CD4-positive, alpha-beta T cell (primary cell): ENCODE data around the gene TAS2R16. TPM values are rescaled to one million over a fixed set of nuclear protein-coding genes. Genes with fewer than 3 reads are reported as not detected.

Experiments
- ATAC-seq: fragments of 200-7000 bp; cut with Tn5 transposase; one replicate; pipeline ENCODE4 v1.10.0; 2022; ENCODE audit warnings: mild to moderate bottlenecking; ENCODE audit not compliant: poor library complexity
- CTCF ChIA-PET: fragments of 350-600 bp; sonication (Branson Sonifier 250); formaldehyde crosslinking; loops from one replicate; lab custom pipeline; 2021; ENCODE audit warnings: antibody characterized with exemption, inconsistent platforms; lab: Charles Lee
- POLR2A ChIA-PET: fragments of 350-600 bp; sonication (Branson Sonifier 250); formaldehyde crosslinking; loops from one replicate; lab custom pipeline; 2021; ENCODE audit warnings: antibody characterized with exemption, inconsistent platforms; lab: Charles Lee
- DNase-seq, 14 experiments: peaks; one replicate each; pipeline ENCODE4 v3.0.0-alpha.2; 2013 to 2020; ENCODE audit warnings: mixed read lengths in 2 of 14
- H3K27ac ChIP-seq, 2 donors: one replicate each; pipeline versions ENCODE4 v1.5.1 to v1.7.0; 2013; ENCODE audit warnings: low read length in 2 of 2, low read depth in 1 of 2, mild to moderate bottlenecking in 1 of 2
- H3K27me3 ChIP-seq, 2 experiments: 1 replicate in 1 of 2; 2 replicates in 1 of 2; pipeline versions ENCODE4 v1.6.1 to v1.7.0; 2013; ENCODE audit warnings: low read length in 2 of 2, control low read depth in 1 of 2, mild to moderate bottlenecking in 1 of 2, moderate library complexity in 1 of 2; ENCODE audit not compliant: insufficient read depth in 2 of 2, control insufficient read depth in 1 of 2
- H3K36me3 ChIP-seq: one replicate; pipeline ENCODE4 v1.6.1; 2013; ENCODE audit warnings: low read length, control low read depth; ENCODE audit not compliant: insufficient read depth
- H3K4me1 ChIP-seq: one replicate; pipeline ENCODE4 v1.6.1; 2013; ENCODE audit warnings: low read length, control low read depth; ENCODE audit not compliant: insufficient read depth
- H3K4me3 ChIP-seq: one replicate; pipeline ENCODE4 v1.5.1; 2013; ENCODE audit warnings: mild to moderate bottlenecking, low read length, moderate library complexity
- H3K9me3 ChIP-seq, 2 experiments: 1 replicate in 1 of 2; 2 replicates in 1 of 2; pipeline versions ENCODE4 v1.6.1 to v1.7.0; 2013; ENCODE audit warnings: low read length in 2 of 2, mild to moderate bottlenecking in 2 of 2, control low read depth in 1 of 2, moderate library complexity in 1 of 2; ENCODE audit not compliant: control insufficient read depth in 1 of 2, insufficient read depth in 1 of 2
- H3K27ac Mint-ChIP-seq: one replicate; pipeline ENCODE4 v1.8.0; 2020; ENCODE audit warnings: mixed read lengths
- H3K27me3 Mint-ChIP-seq: one replicate; pipeline ENCODE4 v1.8.0; 2021; ENCODE audit warnings: mixed read lengths
- H3K36me3 Mint-ChIP-seq: one replicate; pipeline ENCODE4 v1.8.0; 2021; ENCODE audit warnings: low read depth, mixed read lengths
- H3K4me1 Mint-ChIP-seq: one replicate; pipeline ENCODE4 v1.8.0; 2021; ENCODE audit warnings: low read depth, mixed read lengths
- H3K4me3 Mint-ChIP-seq: one replicate; pipeline ENCODE4 v1.8.0; 2020; ENCODE audit warnings: mild to moderate bottlenecking, mixed read lengths
- H3K9me3 Mint-ChIP-seq: one replicate; pipeline ENCODE4 v1.8.0; 2020; ENCODE audit warnings: mixed read lengths
- intact Hi-C, 2 experiments: fragments of 100-400 bp; cut with DNase I in 1 of 2; cut with micrococcal nuclease in 1 of 2; formaldehyde crosslinking; loops; one replicate each; pipeline versions ENCODE4 v1.15.1 to v1.9.0; 2023 to 2025; cut with DNase I, micrococcal nuclease
- total RNA-seq, 174 experiments: library from RNA in 2 of 174; stranded (reverse) in 2 of 174; gene quantifications; one replicate each; pipeline ENCODE4 v1.2.3 and lab custom pipeline; 2021 to 2026
- TF ChIP-seq, protein P1 (sequence below): fragments of 200-600 bp; IDR thresholded peaks from one replicate; pipeline ENCODE4 v1.8.0; 2022; ENCODE audit warnings: antibody characterized with exemption, mild to moderate bottlenecking

TAS2R16 gene
- total RNA-seq, 2 experiments from 2014 or later, result not detected

- no peak for DNase-seq
- no peak for ATAC-seq
- Mint-ChIP-seq H3K36me3 (no peaks in the 10 kb centered on the region), H3K4me1 (no peaks in the 10 kb centered on the region), H3K27ac (no peak overlapping the region), H3K27me3 (no peaks in the 10 kb centered on the region), H3K9me3 (peaks cover 14% of the 10 kb centered on the region), H3K4me3 (no peak overlapping the region)
- intact Hi-C loops, result no loop called here
- no peaks in the 10 kb centered on the region for H3K4me1 ChIP-seq
- POLR2A ChIA-PET, result no interaction called here
- TF ChIP-seq, protein P1, sequence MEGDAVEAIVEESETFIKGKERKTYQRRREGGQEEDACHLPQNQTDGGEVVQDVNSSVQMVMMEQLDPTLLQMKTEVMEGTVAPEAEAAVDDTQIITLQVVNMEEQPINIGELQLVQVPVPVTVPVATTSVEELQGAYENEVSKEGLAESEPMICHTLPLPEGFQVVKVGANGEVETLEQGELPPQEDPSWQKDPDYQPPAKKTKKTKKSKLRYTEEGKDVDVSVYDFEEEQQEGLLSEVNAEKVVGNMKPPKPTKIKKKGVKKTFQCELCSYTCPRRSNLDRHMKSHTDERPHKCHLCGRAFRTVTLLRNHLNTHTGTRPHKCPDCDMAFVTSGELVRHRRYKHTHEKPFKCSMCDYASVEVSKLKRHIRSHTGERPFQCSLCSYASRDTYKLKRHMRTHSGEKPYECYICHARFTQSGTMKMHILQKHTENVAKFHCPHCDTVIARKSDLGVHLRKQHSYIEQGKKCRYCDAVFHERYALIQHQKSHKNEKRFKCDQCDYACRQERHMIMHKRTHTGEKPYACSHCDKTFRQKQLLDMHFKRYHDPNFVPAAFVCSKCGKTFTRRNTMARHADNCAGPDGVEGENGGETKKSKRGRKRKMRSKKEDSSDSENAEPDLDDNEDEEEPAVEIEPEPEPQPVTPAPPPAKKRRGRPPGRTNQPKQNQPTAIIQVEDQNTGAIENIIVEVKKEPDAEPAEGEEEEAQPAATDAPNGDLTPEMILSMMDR, result no peak
- H3K4me3 ChIP-seq, result no peak overlapping the region
- CTCF ChIA-PET, result no interaction called here
- H3K27ac ChIP-seq, result no peak overlapping the region
- H3K36me3 ChIP-seq, result no peaks in the 10 kb centered on the region
- peaks cover 0 to 3% of the 10 kb centered on the region in 2 experiments for H3K9me3 ChIP-seq
- H3K27me3 ChIP-seq, result no peaks in the 10 kb centered on the region
Measured at GRCh38 chr7:122951006-122951405, 44.5 kb downstream of the TAS2R16 start.

DNA sequence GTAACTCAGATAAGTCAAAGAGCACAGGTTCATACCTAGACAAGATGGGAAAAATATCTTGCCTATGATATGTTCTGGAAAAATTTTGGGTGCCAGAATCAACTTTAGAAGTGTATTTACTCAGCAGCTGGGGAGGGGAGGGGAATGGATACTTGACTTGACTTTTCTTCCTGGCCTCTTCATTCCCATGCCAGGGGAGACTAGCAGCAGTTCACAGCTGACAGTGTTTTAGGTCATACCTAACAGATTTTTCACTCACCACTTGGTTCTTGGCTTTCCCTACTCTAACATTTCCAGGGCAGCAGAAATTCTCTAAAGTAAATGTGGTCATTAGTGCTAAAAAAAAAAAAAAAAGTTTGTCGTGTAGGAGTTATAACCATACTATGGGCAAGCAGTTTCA lies 46.3 kb downstream of the TAS2R16 start:
- ATAC-seq, result no peak
- POLR2A ChIA-PET, result no interaction called here
- no peaks in the 10 kb centered on the region for H3K4me1 Mint-ChIP-seq
- intact Hi-C loops, result no loop called here
- H3K4me3 Mint-ChIP-seq, result no peak overlapping the region
- Histone ChIP-seq H3K4me1 (no peaks in the 10 kb centered on the region), H3K27me3 (no peaks in the 10 kb centered on the region), H3K27ac (no peak overlapping the region), H3K4me3 (no peak overlapping the region), H3K36me3 (no peaks in the 10 kb centered on the region), H3K9me3 (peaks cover 0 to 3% of the 10 kb centered on the region in 2 experiments)
- TF ChIP-seq, protein P1, result no peak
- H3K27ac Mint-ChIP-seq, result no peak overlapping the region
- H3K36me3 Mint-ChIP-seq, result no peaks in the 10 kb centered on the region
- H3K27me3 Mint-ChIP-seq, result no peaks in the 10 kb centered on the region
- no peak for DNase-seq
- CTCF ChIA-PET, result interaction anchor here (0.7 kb wide), 1 partner anchor 1139 kb away, joined by 3 read pairs; no protein-coding TSS in a partner anchor
- H3K9me3 Mint-ChIP-seq, result peaks cover 15% of the 10 kb centered on the region

Other genes with a start within 250 kb of the TAS2R16 start
- gene CADPS2, start 109.2 kb downstream of the TAS2R16 start, total RNA-seq, result not detected
- not detected for gene SLC13A1, start 204.3 kb upstream of the TAS2R16 start, total RNA-seq